SK-N-SH (cell line): ENCODE measurements around the gene ZNF142.

Source experiments
- CTCF ChIP-seq: fragments of 200-600 bp; sonication (generic); IDR thresholded peaks from 2 replicates; pipeline ENCODE4 v1.6.1; 2017; ENCODE audit warnings: antibody characterized with exemption, mild to moderate bottlenecking, moderate library complexity
- EP300 ChIP-seq, 2 experiments: IDR thresholded peaks; 2 replicates each; pipeline versions ENCODE4 v1.4.0 to v1.6.1; 2012; ENCODE audit warnings: borderline replicate concordance in 1 of 2, low read depth in 1 of 2, low read length in 1 of 2
- FOXM1 ChIP-seq: IDR thresholded peaks from 2 replicates; pipeline ENCODE4 v1.4.0; 2012; ENCODE audit warnings: low read depth, mild to moderate bottlenecking
- GATA2 ChIP-seq: sonication (generic); formaldehyde crosslinking; IDR thresholded peaks from 2 replicates; pipeline ENCODE4 v1.5.0; 2020; ENCODE audit warnings: mild to moderate bottlenecking, missing genetic modification reagents
- JUND ChIP-seq: IDR thresholded peaks from 2 replicates; pipeline ENCODE4 v1.4.0; 2012
- POLR2AphosphoS5 ChIP-seq: IDR thresholded peaks from 2 replicates; pipeline ENCODE4 v1.6.1; 2012; ENCODE audit warnings: low read depth, low read length
- REST ChIP-seq: IDR thresholded peaks from 2 replicates; pipeline ENCODE4 v1.6.1; 2012; ENCODE audit warnings: mild to moderate bottlenecking, low read depth, low read length, moderate library complexity
- SIN3A ChIP-seq: IDR thresholded peaks from 2 replicates; pipeline ENCODE4 v1.6.1; 2012; ENCODE audit warnings: low read depth, mild to moderate bottlenecking, low read length, moderate library complexity, borderline replicate concordance
- TAF1 ChIP-seq: IDR thresholded peaks from 2 replicates; pipeline ENCODE4 v1.6.1; 2012; ENCODE audit warnings: low read depth, mild to moderate bottlenecking, low read length, moderate library complexity, borderline replicate concordance
- USF2 ChIP-seq: fragments of 150-350 bp; IDR thresholded peaks from 2 replicates; pipeline ENCODE4 v1.6.1; 2017; ENCODE audit warnings: antibody characterized with exemption, low read length, low read depth, borderline replicate concordance
- ZBTB33 ChIP-seq: IDR thresholded peaks from 2 replicates; pipeline ENCODE4 v1.4.0; 2012; ENCODE audit warnings: low read depth, borderline replicate concordance

- TF ChIP-seq CTCF (peak; percentile 88), EP300 (IDR thresholded peaks at IDR 0.05; ENCODE audit: borderline replicate concordance in 1 of 2, low read depth in 1 of 2, low read length in 1 of 2) (no peak), FOXM1 (no peak), REST (no peak), TAF1 (no peak), SIN3A (no peak), ZBTB33 (no peak), JUND (no peak), GATA2 (CRISPR knock-in tag) (no peak), POLR2AphosphoS5 (no peak), USF2 (no peak)
Observed at GRCh38 chr2:218648088-218648786, 11.2 kb downstream of the ZNF142 start.
